Ishikawa (cell line): ENCODE measurements around the gene IL10RA.

Experiments
- CEBPB ChIP-seq: IDR thresholded peaks from 2 replicates; pipeline ENCODE4 v1.6.1; 2012
- EGR1 ChIP-seq: IDR thresholded peaks from 2 replicates; pipeline ENCODE4 v1.6.1; 2012
- EP300 ChIP-seq: IDR thresholded peaks from 2 replicates; pipeline ENCODE4 v1.6.1; 2012; ENCODE audit warnings: borderline replicate concordance
- RAD21 ChIP-seq: IDR thresholded peaks from 2 replicates; pipeline ENCODE4 v1.6.1; 2012; ENCODE audit warnings: low read depth
- TAF1 ChIP-seq: IDR thresholded peaks from 2 replicates; pipeline ENCODE4 v1.6.1; 2012; ENCODE audit warnings: low read depth, mild to moderate bottlenecking
- TEAD4 ChIP-seq: IDR thresholded peaks from 2 replicates; pipeline ENCODE4 v1.6.1; 2012
- YY1 ChIP-seq: IDR thresholded peaks from 2 replicates; pipeline ENCODE4 v1.6.1; 2012; ENCODE audit warnings: low read depth
- TF ChIP-seq, protein P1 (sequence below): IDR thresholded peaks from 2 replicates; pipeline ENCODE4 v1.6.1; 2012
- TF ChIP-seq, protein P2 (sequence below): IDR thresholded peaks from 2 replicates; pipeline ENCODE4 v1.6.1; 2012

GRCh38 chr11:117989351-117990102 is 3.3 kb downstream of the IL10RA start:
- TF ChIP-seq, protein P1, sequence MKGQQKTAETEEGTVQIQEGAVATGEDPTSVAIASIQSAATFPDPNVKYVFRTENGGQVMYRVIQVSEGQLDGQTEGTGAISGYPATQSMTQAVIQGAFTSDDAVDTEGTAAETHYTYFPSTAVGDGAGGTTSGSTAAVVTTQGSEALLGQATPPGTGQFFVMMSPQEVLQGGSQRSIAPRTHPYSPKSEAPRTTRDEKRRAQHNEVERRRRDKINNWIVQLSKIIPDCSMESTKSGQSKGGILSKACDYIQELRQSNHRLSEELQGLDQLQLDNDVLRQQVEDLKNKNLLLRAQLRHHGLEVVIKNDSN = no peak
- TF ChIP-seq YY1 = no peak
- no peak for TF ChIP-seq TEAD4
- TF ChIP-seq, protein P2, sequence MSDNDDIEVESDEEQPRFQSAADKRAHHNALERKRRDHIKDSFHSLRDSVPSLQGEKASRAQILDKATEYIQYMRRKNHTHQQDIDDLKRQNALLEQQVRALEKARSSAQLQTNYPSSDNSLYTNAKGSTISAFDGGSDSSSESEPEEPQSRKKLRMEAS = no peak
- no peak for TF ChIP-seq EGR1
- TF ChIP-seq EP300 = no peak
- TF ChIP-seq TAF1 = no peak
- TF ChIP-seq RAD21 = no peak
- no peak for TF ChIP-seq CEBPB
